ENCODE results near the gene CNIH2. TPM values are rescaled to one million over a fixed set of nuclear protein-coding genes. Genes with fewer than 3 reads are reported as not detected.
"Not testable (repeated sequence)": the region's sequence is repeated elsewhere in the genome, so short reads cannot be mapped to it uniquely, and the experiment has no call there.

The CNIH2 gene
- total RNA-seq, 1 donor from 2014 or later: 0.22 TPM

DNA sequence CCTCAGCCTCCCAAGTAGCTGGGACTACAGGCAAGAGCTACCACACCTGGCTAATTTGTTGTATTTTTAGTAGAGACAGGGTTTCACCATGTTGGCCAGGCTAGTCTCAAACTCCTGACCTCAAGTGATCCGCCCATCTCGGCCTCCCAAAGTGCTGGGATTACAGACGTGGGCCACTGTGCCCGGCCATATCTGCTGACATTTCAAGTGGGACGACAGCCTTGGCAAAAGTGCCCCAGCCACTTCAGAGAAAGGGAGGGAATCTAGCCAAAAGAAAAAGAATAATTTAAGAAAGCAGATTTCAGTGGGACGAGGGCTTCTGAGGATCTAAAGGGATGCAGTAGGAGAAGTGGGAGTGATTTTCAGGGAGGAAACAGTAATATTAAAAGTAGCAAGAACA is 24.9 kb upstream of the CNIH2 start:
- intact Hi-C loops (cut with DNase I); DNase-seq (ENCODE audit: low spot score): not testable (repeated sequence)

DNA sequence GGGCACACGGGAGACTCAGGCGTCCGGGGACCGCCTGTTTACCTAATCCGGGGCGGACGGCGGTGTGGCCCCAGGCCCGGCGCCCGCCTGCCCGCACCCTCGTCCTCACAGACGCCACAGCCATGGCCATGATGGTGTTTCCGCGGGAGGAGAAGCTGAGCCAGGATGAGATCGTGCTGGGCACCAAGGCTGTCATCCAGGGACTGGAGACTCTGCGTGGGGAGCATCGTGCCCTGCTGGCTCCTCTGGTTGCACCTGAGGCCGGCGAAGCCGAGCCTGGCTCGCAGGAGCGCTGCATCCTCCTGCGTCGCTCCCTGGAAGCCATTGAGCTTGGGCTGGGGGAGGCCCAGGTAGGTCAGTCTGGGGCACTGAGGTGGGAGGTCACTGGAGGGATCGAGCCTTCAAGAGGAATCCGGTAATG is 19.5 kb upstream of the CNIH2 start:
- no peak for DNase-seq (ENCODE audit: low spot score)
- intact Hi-C loops (cut with DNase I): loop anchor here (1.0 kb wide), 1 partner anchor 36 kb away; no protein-coding TSS in a partner anchor

DNA sequence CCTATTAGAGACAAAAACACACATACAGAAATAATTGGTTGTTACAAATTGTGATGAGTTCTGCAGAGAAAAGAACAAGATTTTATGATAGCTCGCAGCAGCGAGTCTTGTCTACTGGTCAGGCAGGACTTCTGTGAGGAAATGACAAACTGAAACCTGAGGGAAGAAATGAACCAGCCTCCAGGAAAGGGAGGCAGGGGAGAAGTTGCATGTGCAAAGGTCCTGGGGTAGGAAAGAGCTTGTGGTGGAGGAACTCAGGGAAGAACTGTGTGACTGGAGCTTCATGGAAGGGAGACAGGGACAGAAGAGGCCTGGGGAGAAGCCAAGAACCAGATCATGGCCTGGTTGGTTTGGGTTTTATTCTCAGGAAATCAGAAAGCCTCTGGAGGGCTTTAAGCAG is 18.8 kb upstream of the CNIH2 start:
- intact Hi-C loops (cut with DNase I): no loop called here

DNA sequence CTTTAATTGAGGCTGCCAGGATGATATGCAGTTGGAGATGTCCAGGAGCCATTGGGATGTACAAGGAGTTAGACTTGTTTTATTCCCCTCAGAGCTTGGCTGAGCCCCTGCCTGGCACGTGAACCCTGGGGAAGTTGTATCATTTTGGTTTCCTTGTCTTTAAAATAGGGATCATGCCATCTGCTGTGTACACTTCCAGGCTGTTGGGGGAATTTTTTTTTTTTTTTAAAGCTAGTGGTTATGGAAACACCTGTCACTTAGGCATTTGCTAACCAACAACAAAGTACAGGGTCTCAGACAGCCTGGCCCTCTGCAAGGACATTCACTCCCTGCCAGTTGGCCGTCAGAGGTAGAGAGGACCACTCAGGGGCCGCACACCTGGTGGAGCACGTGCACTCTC is 18.0 kb upstream of the CNIH2 start:
- intact Hi-C loops (cut with DNase I): loop anchor here (5.0 kb wide), 1 partner anchor 303 kb away; no protein-coding TSS in a partner anchor
- DNase-seq (ENCODE audit: low spot score): no peak

More for the DNA sequence above, 18.8 kb upstream of the CNIH2 start:
- no peak for DNase-seq (ENCODE audit: low spot score)

DNA sequence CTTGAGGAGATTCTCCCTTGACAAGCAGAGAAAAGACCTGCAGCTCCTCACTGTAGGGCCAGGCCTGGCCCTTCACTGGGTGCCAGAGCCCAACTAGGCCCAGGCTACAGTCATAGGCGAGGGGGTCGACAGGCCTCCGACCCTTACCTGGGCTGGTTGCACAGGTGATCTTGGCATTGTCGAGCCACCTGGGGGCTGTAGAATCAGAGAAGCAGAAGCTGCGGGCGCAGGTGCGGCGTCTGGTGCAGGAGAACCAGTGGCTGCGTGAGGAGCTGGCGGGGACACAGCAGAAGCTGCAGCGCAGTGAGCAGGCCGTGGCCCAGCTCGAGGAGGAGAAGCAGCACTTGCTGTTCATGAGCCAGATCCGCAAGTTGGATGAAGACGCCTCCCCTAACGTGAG is 16.4 kb upstream of the CNIH2 start:
- DNase-seq (ENCODE audit: low spot score): no peak
- intact Hi-C loops (cut with DNase I): loop anchor here (5.0 kb wide), 1 partner anchor 304 kb away; no protein-coding TSS in a partner anchor

DNA sequence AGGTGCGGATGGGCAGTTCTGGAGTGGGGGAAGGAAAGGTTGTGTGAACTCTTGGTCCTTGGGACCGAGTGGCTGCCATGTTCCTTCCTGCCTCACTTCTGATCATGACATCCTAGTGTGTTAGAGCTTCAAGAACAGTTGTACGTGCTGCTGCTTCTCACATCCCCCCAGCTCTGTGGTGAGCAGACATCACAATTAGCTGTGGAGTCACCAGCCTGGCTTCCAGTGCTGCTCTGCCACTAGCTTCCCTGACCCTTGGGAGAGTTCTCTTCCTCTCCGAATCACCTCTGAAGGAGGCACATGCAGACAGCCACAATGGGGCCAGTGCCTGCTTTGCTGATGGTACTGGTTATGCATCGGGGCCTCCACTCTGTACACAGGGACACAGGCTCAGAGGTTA is 15.8 kb upstream of the CNIH2 start:
- no peak for DNase-seq (ENCODE audit: low spot score)
- intact Hi-C loops (cut with DNase I): loop anchor here (5.0 kb wide), 1 partner anchor 305 kb away; no protein-coding TSS in a partner anchor

DNA sequence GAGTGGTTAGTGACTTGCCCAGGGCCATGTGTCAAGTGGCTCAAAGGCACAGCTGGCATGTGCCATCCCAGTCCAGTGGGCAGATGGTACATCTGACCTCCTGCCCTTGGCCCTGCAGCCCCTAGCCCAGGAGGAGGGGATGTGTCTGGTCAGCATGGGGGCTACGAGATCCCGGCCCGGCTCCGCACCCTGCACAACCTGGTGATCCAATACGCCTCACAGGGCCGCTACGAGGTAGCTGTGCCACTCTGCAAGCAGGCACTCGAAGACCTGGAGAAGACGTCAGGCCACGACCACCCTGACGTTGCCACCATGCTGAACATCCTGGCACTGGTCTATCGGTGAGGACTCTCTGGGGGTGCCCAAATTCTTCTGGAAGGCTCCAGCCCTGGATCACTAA is 15.3 kb upstream of the CNIH2 start:
- intact Hi-C loops (cut with DNase I): loop anchor here (5.0 kb wide), 1 partner anchor 305 kb away; no protein-coding TSS in a partner anchor
- DNase-seq (ENCODE audit: low spot score): no peak

DNA sequence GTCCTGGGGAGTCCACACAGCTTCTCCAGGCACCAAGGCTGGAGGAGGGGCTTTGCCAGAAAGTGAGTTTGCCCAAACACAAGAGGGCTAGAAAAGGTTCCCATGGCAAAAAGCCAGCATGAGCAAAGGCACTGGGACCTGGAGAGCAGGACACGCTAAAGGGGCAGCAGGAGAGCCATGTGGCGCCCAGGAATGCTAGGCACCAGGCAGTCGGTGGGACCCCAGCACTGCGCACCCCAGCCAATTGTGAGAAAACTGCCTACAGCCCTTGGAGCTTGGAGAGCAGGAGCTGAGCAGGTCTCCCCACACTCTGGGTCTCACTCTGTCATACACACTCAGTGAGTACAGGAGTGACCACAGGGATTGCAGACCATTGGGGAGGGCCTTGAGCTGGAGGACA is 14.7 kb upstream of the CNIH2 start:
- DNase-seq (ENCODE audit: low spot score): no peak
- intact Hi-C loops (cut with DNase I): loop anchor here (5.0 kb wide), 1 partner anchor 306 kb away; no protein-coding TSS in a partner anchor

DNA sequence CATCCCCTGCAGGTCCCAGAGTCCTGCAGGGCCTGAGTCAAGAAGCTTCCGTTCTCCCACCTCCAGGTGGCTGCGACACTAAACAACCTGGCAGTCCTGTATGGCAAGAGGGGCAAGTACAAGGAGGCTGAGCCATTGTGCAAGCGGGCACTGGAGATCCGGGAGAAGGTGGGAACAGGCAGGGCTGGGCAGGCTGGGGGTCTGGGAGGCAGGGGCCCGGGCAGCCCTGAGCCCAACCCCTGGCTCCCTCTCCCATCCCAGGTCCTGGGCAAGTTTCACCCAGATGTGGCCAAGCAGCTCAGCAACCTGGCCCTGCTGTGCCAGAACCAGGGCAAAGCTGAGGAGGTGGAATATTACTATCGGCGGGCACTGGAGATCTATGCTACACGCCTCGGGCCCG is 14.2 kb upstream of the CNIH2 start:
- no peak for DNase-seq (ENCODE audit: low spot score)
- intact Hi-C loops (cut with DNase I): loop anchor here (5.0 kb wide), 1 partner anchor 306 kb away; no protein-coding TSS in a partner anchor

DNA sequence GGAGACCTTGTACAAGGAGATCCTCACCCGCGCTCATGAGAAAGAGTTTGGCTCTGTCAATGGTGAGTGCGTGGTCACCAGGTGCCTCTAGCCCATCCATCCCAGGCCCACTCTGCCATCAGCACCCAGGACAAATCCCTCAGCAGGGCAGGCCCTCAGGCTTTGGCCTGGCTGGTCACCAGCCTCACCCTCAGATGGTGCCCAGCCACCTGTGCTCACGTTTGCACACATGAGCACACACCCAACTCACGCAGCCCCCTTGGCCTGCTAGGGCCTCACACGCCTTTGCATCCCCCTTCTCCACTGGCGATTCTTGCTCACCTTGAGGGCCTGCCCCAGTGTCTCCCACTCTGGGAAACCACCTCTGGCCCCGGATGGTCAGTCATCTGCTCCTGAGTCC is 13.6 kb upstream of the CNIH2 start:
- intact Hi-C loops (cut with DNase I): loop anchor here (5.0 kb wide), 1 partner anchor 307 kb away; no protein-coding TSS in a partner anchor
- DNase-seq (ENCODE audit: low spot score): no peak

DNA sequence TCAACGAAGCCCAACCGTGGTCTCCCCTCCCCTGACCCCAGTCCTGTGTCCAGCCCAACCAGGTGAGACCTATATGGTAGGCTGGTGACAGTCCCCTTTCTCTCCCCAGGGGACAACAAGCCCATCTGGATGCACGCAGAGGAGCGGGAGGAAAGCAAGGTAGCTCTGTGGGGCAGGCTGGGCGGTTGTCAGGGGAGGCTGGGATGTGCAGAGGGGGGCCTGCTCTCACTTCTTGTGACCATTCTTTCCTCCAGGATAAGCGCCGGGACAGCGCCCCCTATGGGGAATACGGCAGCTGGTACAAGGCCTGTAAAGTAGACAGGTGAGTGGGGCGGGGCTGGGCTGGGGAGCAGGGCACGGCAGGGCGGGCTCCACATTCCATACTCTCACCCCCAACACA is 13.1 kb upstream of the CNIH2 start:
- intact Hi-C loops (cut with DNase I): loop anchor here (5.0 kb wide), 1 partner anchor 308 kb away; no protein-coding TSS in a partner anchor
- no peak for DNase-seq (ENCODE audit: low spot score)

DNA sequence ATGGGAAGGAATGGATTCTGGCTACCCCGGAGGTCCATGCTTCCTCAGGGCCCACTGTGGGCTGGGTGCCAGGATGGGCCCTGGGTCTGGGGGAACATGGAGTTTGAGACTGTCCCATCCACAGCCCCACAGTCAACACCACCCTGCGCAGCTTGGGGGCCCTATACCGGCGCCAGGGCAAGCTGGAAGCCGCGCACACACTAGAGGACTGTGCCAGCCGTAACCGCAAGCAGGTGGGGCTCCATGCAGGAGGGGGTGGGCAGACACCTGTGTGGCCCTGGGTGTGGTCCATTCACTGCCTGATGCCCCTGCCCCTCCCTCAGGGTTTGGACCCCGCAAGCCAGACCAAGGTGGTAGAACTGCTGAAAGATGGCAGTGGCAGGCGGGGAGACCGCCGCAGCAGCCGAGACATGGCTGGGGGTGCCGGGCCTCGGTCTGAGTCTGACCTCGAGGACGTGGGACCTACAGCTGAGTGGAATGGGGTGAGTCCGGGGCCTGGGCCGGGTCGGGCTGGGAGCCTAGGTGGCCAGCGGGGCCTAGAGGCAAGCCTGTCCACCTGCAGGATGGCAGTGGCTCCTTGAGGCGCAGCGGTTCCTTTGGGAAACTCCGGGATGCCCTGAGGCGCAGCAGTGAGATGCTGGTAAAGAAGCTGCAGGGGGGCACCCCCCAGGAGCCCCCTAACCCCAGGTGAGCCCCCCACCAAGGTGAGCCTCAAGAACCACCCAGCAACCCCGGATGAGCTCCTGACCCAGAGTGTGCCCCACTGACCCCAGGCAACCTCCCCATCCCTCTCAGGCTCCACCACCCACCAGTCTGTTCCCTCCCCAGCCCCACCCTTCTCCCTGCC is 12.2 kb upstream of the CNIH2 start:
- DNase-seq (ENCODE audit: low spot score): no peak
- intact Hi-C loops (cut with DNase I): no loop called here

DNA sequence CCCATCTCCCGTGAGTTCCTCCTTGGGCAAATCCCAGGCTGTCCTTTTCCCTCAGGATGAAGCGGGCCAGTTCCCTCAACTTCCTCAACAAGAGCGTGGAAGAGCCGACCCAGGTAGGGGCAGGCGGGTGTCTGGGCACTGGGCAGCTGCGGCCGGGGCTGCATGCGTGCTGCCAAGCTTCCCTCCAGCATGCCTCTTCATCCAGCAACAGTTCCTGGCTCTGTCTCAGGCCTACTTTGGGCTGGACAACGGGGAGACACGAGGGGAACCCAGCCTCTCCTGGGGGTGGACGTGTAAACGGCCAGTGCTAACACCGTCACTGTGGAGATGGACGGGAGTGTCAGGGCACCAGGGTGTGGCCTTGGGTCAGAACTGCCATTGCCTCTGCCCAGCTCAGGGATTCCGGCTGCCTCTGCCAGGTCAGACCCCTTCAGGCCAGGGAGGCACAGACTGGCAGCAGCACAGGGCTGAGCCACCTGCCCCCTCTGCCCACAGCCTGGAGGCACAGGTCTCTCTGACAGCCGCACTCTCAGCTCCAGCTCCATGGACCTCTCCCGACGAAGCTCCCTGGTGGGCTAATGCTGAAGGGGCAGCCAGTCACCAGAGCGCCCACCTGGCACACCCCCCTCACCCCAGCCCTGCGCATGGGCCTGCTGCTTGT is 11.5 kb upstream of the CNIH2 start:
- no peak for DNase-seq (ENCODE audit: low spot score)
- intact Hi-C loops (cut with DNase I): no loop called here

DNA sequence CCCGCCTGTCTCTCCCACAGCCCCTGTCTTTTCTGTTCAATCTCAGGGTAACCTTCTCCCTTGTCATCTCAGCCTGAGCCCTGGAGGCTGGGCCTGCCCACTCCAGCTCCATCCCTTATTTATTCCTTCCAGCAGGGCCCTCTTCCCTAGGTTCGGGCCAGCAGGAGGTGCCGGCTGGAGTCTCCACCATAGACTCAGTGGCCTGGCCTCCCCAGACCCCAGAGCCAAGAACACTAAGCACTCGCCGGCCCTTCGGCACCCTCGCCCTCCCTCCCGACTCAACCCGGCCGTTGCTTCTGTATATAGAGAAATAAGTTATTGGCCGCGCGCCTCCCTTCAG is 11.0 kb upstream of the CNIH2 start:
- DNase-seq (ENCODE audit: low spot score): peak; percentile 81

DNA sequence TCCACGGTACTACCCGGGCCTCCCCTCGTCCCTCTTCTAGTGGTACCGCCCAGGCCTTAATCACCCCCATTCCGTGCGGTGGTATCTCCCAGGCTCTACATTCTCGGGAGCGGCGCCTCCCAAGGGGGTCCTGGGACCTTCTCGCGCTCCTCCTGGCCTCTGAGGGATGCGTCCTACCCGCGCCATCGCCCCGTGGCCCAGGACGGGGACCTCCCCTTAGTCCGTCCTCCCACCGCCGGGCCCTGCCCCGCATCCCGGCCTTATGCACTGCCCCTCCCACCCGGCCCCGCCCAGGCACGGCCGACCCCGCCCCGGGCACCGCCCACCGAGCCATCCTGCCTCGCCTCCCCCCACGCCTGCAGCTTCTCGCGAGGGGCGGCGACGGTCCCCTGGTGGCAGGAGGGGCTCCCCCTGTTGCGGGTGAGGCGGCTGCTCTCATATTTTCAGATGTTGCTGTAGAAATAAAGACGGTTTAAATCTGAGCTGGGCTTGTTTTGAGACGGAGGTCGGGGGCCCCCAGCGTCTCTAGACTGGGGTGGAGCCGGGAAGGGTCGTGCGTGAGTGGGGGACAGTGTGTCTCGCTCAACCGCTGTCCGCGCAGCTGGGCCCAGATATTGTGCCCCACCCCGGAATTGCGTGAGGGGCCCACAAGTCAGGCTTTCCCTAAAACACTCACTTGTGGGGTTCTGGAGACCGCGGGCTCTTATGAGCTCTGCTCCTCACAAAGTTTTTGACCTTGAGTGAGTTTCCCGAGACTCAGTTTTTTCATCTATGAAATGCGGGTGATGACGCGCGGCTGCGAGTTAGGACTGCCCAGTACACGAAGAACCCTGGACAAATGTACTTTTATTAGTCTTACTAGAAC is 10.4 kb upstream of the CNIH2 start:
- intact Hi-C loops (cut with DNase I): loop anchor here (2.0 kb wide), 1 partner anchor 21 kb away; the partner anchor contains the start of gene YIF1A
- DNase-seq (ENCODE audit: low spot score): peak; percentile 94

More for the DNA sequence above, 11.0 kb upstream of the CNIH2 start:
- intact Hi-C loops (cut with DNase I): no loop called here

DNA sequence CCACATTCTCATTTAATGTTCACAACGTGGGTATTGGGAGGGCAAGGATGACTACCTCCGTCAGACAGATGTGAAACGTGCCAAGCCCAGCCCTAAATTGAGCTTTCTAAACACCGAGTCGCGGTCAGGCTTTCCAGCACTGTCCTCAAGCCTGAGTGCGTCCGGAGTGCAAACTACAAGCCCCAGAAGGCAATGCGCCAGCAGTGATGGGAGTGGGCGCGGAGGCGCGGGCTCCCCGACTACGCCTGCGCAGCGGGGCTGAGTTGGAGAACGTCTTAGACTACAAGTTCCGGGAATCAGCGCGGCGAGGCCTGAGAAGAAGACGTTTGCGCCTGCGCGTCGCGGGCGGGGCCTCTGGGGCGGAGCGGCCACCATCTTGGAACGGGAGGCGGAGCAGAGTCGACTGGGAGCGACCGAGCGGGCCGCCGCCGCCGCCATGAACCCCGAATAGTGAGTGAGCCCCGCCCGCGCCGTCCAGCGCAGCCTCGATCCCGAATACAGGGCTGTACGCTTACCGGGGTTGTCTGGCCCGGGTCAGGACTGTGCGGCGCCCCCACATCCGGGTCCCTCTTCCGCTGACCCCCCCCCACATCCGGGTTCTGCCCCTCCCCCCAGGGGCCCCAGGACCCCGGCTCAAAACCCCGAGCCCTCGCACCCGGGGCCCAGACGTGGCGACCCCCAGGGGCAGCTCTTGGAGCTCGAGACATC is 9.6 kb upstream of the CNIH2 start, which contains the start of gene RAB1B:
Gene RAB1B, plus strand, starts transcription at position 396 of the 708 bp plus-strand sequence. Its CDS starts 41 bp downstream, at position 437.
- DNase-seq (ENCODE audit: low spot score): peak; percentile 100
- intact Hi-C loops (cut with DNase I): loop anchor here (2.0 kb wide), 1 partner anchor 20 kb away; the partner anchor contains the start of gene YIF1A

DNA sequence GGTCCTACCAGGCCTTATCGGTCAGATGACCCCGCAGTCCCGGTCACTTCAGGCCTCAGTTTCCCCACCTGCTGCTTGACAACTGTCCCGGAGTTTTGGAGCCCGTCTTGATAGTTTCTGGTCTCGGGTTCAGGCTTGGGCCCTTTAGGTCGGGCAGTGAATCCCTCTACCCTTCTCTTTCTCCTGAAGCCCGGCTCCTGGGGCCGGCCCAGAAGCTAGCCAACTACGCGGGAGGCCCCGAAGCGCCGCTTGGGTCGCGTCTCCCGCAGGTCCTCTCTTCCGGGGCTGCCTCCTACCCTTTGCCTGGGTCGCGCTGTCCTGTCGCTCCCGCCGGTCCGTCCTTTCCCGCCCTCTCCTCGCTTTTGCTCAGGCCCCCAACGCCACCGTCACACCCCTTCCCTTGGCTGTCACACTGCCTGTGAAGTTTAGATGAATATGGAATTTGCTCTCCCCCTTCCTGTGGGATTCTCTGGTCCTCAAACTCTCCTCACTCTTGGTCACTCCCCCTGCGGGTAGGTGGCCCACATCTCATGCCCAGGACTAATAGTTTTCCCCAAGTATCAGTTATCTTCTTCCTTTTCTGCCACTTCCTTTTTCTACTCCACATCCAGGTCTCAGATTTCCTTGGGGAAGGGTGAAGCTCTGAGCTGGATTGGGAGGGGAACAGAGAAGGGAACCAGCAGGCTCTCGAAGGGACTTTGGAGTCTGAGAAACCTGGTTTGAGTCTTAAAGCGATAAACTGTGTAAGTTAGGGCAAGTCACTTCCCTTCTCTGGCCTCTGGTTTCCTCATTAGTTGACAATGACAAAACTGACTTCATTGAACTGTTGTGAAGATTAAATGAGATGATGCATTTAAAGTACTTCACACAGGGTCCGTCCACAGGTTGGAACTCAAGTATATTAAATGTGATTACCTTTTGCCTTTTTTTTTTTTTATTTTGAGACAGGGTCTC is 8.7 kb upstream of the CNIH2 start:
- no peak for DNase-seq (ENCODE audit: low spot score)
- intact Hi-C loops (cut with DNase I): loop anchor here (2.0 kb wide), 1 partner anchor 20 kb away; the partner anchor contains the start of gene YIF1A
